Glomerular visceral epithelial cell (primary cell): ENCODE data around the gene PLK5.
"Not testable (repeated sequence)": the region's sequence is repeated elsewhere in the genome, so short reads cannot be mapped to it uniquely, and the experiment has no call there.

ENCODE experiments used
- DNase-seq: peaks from one replicate; pipeline ENCODE4 v3.0.0-alpha.2; 2016; ENCODE audit errors: extremely low spot score

Gene PLK5

GRCh38 chr19:1523412-1524286, at the start of gene PLK5:
PLK5 (plus strand) TSS chr19:1524077; CDS start chr19:1526997, 2,920 bp downstream.
- no peak for DNase-seq

- no peak for DNase-seq
Observed at GRCh38 chr19:1474765-1475351, 49.0 kb upstream of the PLK5 start.

GRCh38 chr19:1475751-1476437, 48.0 kb upstream of the PLK5 start:
- DNase-seq: no peak

DNA sequence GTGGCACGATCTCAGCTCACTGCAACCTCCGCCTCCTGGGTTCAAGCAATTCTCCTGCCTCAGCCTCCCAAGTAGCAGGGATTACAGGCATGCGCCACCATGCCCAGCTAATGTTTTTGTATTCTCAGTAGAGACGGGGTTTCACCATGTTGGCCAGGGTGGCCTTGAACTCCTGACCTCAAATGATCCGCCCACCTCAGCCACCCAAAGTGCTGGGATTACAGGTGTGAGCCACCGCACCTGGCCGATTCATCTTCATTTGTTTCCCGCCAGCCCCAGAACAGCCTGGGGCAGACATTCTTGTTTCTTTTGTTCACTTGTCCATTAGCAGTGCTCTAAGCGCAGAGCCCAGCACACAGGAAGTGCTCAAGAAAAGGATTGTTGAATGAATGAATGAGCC, 46.8 kb upstream of the PLK5 start:
- DNase-seq: not testable (repeated sequence)

DNA sequence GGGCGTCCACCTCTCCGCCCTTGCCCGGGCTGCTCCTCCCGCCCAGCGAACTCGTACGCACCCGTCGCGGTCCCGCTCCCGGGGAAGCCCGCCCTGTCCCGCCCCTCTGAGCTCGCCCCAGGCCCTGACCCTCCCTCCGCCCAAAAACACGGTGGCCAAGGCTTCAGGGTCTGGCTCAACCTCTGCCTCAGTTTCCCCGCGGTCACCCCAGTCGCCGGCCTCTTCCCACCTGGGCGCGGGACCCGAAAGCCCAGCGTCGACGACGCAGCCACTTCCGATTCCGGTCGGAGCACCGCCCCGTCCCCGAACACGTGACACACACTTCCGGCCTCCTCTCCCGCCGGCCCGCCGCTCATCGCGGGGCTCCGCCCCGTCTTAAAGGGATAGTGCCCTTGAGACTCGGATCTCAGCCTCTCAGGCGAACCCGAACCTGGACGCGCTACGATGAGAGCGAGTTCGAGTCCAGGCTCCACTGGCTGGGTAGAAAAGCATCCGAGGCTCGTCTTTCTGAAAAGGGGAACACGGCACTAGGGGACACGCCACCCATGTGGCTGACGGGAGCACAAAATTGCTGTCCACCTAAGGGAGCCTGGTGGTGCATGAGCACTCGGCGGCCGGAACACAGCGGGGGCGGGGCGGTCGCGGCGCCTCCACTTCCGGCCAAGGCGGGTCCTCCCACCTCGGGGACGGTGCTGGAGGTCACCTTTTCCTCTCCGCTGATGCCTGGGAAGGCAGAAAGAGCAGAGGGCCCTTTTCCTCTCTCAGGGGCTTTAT, 44.8 kb upstream of the PLK5 start, which contains the start of gene C19orf25:
Gene C19orf25, minus strand, starts transcription at position 282 of the 774 bp plus-strand sequence. CDS start 312 bp downstream, outside the sequence.
- peak; percentile 93 for DNase-seq

- no peak for DNase-seq
Observed at GRCh38 chr19:1481224-1481892, 42.5 kb upstream of the PLK5 start.

GRCh38 chr19:1481893-1482360, 42.0 kb upstream of the PLK5 start:
- no peak for DNase-seq

DNA sequence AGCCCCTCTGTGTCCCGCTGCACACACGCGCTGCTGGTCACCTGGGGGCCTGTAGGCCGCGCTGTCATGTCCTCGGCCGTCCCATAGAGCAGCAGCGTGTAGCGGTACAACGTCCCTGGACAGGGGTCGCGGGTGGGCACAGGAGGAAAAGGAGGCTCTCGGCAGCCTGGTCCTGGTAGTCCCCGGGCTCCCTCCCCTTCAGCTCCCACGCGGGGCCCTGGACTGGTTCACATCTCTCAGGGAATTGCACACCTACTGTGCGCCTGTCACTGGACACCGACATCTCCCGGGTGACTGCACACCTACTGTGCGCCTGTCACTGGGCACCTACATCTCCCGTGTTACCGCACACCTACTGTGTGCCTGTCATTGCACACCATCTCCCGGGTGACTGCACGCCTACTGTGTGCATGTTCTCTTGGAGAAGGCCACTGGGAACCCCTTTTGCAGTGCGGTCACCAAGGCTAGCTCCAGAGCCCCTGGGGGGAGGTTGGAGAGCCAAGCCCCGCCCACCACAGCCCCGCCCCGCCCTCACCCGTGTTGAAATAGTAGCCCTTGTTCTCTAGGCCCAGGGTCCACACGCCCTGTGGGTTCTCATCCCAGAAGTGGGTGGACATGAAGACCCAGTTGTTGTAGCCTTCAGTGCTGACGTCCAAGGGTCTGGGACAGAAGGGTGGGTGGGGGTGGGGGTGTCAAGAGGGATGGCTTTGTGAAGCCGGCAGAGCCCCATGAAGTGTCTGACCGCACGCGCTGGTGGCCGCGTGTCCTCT, 41.3 kb upstream of the PLK5 start:
- no peak for DNase-seq

DNA sequence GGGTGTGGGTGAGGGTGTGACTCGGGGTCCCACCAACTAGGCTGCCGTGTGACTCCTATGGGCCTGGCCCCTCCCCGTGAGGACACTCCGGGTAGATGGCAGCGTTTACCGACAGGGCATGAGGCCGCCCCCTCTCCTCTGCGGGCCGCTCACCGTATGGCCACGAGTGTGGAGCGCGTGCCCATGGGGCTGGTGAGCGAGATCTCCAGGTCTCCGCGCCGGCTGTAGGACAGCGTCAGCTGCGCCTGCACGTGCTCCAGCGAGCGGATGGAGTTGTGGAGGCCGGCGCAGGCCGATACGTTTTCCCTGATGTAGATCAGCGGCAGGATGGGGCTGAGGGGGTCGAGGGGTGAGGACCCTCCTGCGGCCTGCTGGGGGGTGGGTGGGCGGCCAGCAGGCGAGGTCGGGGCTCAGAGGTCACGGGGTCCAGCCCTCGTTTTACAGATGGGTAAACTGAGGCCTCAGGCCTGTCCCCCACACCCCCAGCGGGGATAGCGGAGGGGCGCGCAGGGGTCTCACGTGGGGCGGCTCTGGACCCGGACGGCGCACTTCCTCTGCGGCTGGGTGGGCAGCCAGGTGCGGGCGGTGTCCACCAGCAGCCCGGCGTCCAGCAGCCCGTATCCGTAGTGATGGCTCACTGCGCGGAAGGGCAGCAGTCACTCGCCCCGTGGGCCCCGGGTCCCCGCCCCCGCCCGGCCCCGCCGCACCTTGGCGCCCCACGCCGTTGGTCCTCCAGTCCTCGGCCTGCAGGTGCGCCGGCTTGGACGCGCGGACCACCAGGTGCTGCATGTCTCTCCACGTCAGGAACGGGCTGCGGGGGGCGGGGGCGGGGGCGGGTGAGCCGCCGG, 40.5 kb upstream of the PLK5 start:
- DNase-seq: no peak

DNA sequence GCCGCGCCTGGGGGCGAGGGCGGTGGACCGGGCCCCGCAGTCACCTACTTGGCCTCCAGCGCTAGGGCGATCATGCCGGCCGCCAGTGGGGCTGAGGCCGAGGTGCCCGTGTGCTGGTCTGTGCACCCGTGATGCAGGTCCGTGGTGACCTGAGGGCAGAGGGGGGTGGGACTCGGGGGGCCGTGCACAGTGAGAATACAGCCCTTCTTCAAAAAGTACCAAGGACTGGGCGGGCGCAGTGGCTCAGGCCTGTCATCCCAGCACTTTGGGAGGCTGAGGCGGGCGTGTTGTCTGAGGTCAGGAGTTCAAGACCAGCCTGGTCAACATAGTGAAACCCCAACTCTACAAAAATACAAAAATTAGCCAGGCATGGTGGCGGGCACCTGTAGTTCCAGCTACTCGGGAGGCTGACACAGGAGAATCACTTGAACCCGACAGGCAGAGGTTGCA, 39.9 kb upstream of the PLK5 start:
- DNase-seq: no peak

DNA sequence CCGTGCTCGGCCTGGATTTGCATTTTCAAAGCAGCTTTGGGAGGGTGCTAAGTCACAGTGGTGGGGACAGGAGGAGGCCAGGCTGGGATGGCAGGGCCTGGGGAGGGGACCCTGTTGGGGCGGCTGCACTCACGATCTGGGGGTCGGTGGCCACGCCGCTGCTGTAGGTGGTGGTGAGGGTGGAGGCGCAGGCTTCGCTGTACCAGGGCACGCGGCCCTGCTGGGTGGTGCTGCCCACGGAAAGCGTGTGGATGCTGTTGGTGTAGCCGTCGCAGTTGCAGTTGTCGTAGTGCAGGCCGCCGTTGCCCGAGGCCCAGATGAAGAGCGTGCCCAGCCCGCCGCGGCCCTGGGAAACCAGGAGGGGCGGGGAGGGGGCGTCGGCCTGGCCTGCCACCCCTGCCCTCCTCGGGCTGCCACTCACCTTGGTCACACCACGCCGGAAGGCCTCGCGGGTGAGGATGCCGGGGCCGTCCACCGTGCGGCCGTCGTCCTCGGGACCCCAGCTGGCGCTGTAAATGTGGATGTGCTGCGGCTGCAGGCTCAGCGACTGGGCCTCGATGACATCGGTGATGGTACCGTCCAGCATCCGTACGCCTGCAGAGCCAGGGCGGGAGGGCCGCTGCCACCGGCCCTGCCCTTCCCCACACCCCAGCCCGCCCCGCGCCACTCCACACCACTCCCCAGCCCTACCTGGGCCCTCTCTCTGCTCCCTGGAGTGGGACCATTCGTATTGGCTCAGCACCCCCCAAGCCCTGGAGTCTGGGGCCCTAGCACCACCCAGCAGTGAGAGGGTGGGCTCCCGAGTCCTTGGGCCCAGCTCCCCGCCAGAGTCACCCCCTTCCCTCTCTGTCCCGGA, 36.9 kb upstream of the PLK5 start:
- DNase-seq: no peak

GRCh38 chr19:1487576-1488281, 36.1 kb upstream of the PLK5 start:
- no peak for DNase-seq

DNA sequence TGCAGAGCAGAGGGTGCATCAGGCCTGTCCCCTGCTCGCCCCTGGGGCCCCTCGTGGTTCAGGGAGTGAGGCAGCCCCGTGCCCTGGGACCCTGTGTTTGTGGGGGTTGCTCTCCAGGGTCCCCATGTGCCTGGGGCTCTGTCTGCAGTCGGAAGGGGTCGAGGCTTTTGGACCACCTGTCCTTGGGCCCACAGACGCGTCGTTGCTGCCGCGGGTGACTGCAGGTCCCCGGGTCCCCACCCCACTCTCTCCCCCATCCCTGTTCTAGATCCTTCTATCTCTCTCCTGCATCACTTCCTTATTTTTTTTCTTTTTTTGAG, 35.6 kb upstream of the PLK5 start:
- no peak for DNase-seq

DNA sequence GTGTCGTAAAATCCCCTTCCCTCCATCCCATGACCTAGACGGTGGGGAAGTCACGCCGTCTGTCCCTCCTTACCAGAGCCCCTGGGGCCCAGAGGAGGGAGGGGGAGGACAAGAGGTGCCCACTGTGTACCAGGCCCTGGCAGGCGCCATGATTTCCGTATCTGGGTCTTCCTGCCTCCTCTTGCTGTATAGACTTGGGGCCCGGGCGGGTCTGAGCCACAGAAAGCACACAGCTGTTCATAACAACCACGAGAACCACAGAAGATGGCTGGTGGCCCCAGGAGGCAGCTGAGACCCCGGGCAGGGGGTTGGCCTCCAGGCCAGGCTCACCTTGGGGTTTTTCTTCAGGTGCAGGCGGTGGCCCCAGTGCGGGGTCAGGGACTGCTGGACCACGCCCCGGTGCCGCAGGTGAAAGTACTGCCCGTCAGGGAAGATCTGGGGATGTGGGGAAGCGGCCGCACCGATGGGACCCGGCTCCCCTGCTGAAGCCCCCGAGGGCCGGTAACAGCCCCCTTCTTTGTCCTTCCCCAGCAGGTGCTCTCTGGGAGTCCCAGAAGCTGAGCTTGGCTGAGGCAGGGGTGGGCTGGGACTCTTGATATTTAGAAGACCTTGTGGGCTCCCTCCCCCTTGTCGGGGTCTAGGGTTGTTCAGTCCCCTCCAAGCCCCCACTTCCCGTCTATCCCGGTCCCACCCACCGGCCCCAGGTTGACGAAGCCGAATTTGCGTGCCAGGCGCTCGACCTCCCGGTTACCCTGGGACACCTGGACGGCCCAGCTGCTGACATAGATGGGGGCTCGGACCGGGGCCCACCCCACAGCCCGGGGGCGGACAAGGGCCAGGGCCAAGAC, 34.2 kb upstream of the PLK5 start:
- no peak for DNase-seq

GRCh38 chr19:1490311-1491113, 33.4 kb upstream of the PLK5 start, which contains the start of gene PCSK4:
PCSK4 (minus strand) TSS chr19:1490350; CDS start chr19:1490346, 4 bp downstream.
- peak; percentile 100 for DNase-seq
